M059J (cell line): ENCODE results near the gene LAMA3. TPM values are rescaled to one million over a fixed set of nuclear protein-coding genes. Genes with fewer than 3 reads are reported as not detected.

Experiments used
- DNase-seq: peaks from one replicate; pipeline ENCODE4 v3.0.0-alpha.2; 2012; ENCODE audit warnings: low read depth
- total RNA-seq: library from RNA; depleted of rRNA; stranded (reverse); fragments of >200 nt; shearing (Covaris generic); gene quantifications from 2 replicates; pipeline ENCODE4 v1.2.3, GENCODE V29; 2014

The LAMA3 gene
- total RNA-seq, 1 experiment from 2014 or later, result 1.8 TPM

- DNase-seq, result no peak
Observed at GRCh38 chr18:23669804-23670405, 19.3 kb upstream of the LAMA3 start.

DNA sequence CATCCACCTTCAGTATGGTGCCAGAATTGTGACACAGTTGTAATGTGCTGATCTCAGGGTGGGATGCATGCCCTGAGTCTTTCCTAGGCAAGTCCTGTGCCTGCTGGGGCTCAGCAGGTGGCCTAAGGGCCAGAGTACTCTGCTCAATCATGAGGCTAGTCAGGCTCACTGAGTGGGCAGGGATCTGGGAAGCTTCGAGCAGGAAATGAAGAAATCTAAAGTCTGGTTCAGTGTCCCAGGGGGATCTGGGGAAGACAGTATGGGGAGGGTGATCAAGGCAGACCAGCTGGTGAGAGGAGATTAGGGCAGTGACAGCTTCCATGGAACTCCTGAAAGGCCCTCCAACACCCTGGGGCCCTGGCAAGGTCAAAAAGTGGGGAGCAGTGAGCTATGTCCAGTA is 17.7 kb upstream of the LAMA3 start:
- no peak for DNase-seq

GRCh38 chr18:23673725-23674124 is 15.5 kb upstream of the LAMA3 start:
- DNase-seq, result no peak

GRCh38 chr18:23675236-23675635 is 14.0 kb upstream of the LAMA3 start:
- no peak for DNase-seq

DNA sequence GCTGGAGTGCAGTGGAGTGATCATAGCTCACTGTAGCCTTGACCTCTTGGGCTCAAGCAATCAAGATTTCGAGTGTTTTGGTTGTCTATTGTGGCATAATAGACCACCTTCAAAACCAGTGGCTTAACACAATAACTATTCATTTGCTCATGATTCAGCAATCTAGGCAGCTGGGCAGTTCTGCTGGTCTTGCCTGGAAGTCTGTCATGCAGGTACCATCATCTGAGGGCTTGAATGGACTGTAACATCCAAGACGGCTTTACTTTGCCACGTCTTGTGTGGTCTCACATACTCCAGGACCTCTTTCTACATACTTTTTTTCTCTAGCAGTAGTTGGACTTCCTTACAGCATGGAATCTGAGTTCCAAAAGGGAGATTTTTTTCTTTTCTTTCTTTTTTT is 13.4 kb upstream of the LAMA3 start:
- DNase-seq, result no peak

- no peak for DNase-seq
Observed at GRCh38 chr18:23682045-23682444, 7.2 kb upstream of the LAMA3 start.

DNA sequence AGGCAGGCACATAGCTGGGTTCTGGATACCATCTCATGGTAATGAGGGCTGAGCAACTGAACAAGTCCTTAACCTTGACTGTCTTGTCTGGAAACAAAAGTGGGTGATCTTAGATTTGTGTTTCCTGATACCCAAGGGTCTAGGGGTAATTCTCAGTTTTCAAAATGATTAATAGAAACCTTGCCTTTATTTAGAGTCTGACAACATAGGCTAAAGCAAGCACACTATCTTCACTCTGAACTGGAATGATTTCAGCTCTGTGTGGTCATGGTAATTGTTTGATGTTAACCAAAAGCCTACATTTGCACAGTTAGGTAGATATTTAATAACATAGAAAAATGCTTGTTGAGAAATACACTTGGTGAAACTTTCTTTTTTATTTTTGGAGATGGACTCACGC is 6.8 kb upstream of the LAMA3 start:
- DNase-seq, result no peak

- no peak for DNase-seq
Observed at GRCh38 chr18:23683155-23683554, 6.1 kb upstream of the LAMA3 start.

DNA sequence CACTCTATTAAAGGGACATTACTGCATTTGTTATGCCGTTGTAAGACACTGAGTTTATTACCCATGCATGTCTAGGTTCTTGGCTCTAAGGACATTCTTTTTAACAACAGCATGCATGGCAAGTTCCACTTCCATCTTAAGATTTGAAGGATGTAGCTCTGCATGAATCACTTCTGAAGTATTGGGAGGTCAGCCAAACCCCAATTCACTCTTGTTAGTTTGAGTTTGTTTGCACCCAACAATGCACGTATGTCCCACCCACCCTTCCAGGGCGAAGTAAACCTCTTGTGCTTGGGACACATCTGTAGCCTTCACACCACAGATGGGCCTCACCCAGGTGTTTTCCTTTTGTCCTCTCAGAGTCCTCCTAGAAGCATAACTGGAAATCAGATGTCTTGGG is 5.6 kb upstream of the LAMA3 start:
- DNase-seq, result peak; percentile 82

DNA sequence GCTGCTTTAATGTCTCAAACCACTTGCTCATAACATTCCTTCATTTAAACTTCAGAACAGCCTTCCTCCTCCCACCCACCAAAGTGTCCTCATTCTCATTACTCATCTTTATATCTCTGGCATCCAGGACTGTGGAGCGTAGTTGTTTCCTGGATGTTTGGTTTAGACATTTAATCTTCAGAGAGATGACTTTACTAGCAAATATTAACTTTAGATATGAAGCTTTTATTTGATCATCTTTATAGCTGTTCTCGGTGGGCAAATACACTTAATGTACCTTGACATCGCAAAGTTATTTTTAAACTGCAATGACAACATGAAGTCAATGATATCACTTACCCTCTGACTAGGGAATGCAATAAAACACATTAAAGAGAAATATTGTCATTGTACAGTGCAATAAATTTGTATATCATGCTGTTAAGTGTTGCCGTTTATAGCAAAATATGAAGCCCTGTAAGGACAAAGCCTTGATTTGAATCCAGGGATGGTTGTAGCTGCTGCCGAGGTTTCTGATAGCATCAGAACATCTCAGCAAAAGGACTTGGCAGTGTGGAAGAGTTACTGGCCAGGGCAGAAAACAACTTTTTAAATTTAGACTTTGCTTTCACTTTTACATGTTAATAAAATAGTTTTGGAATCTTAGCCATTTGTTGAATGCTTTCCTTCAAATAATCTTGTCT is 4.6 kb upstream of the LAMA3 start:
- DNase-seq, result peak; percentile 64

- no peak for DNase-seq
Observed at GRCh38 chr18:23688528-23688927, 725 bp upstream of the LAMA3 start.

DNA sequence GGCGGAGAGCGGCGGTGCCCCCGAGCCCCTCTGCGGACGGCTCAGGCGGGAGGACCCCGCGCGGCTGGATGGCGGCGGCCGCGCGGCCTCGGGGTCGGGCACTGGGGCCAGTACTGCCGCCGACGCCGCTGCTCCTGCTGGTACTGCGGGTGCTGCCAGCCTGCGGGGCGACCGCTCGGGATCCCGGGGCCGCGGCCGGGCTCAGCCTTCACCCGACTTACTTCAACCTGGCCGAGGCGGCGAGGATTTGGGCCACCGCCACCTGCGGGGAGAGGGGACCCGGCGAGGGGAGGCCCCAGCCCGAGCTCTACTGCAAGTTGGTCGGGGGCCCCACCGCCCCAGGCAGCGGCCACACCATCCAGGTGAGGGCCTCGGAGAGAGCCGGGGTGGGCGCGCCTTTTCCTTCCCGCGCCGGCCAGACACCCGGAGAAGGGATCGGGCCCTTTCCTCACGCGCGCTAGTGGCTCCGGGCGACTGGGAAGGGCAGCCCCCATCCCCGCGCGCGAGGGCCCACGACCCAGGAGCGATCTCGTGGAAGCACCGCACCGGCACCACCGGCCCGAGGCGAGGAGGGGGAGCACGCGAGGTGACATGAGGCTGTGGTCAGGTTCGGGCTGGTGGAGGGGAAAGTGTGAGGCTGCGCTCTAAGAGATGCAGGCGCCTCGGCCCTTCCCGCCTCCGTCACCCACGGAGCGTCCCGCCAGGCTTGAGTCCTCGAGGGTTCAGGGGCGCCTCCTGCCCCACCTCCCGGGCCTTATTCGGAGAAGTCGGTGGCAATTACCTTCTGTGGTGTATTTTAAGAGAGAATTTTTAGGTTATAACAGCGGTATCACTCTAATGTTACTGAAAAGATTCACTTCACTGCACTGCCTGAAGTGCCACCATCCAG is 607 bp downstream of the LAMA3 start:
- DNase-seq, result no peak

GRCh38 chr18:23690505-23691068 is 1.3 kb downstream of the LAMA3 start:
- no peak for DNase-seq

DNA sequence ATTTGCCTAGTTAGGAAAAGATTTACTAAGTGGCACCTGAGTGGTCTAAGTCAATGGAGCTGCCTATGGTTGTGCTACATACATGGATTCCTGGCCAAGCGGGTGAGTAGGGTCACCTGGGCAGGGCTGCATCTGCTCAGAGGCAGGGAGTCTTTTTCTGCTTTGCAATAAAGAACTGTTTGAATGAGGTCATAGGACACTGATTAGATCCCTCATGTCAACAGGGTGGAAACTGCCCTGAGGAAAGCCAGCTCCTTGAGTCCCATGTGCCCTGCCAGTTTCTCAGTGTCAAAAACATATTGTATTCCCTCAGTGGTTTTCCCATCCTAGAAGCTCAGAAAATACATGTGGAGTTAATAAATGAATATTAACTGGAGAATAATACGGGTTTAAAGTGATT is 4.6 kb downstream of the LAMA3 start:
- DNase-seq, result peak; percentile 25

DNA sequence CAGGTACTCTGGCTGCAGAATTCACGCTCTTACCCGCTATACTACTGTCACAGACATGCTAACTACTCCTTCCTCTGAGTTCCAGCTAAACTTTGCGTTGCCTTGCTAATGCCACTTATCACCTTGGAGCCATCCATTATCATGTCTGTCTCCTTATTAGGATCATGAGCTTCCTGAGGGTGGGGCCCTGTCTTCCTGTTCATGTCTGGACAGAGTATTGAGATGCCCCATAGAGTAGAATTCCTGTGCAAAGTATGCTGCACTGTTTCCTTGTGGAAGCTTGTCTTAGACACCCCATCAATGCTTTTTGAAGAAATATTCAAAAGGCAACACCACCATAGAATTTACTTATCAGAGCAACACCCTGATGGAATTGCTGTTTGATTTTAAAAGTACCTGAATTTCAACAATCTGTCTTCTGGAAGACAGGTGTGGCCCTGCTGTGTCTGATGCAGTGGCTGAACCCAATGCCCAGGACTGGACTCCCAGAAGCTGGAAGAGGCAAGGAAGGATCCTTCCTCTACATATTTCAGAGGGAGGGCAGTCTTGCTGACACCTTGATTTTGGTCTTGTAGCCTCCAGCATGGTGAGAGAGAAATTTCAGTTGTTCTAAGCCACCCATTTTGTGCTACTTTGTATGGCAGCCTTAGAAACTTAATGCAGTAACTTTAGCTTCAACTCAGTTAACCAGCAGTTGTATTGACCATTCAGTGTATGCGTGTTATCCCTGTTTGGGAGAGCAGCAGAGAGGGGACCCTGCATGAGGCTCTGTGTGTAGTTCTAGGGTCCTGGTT is 5.6 kb downstream of the LAMA3 start:
- no peak for DNase-seq

GRCh38 chr18:23701017-23701416 is 11.8 kb downstream of the LAMA3 start:
- no peak for DNase-seq

- DNase-seq, result no peak
Observed at GRCh38 chr18:23701544-23702064, 12.4 kb downstream of the LAMA3 start.

- no peak for DNase-seq
Observed at GRCh38 chr18:23702606-23703005, 13.4 kb downstream of the LAMA3 start.

GRCh38 chr18:23703057-23703986 is 14.1 kb downstream of the LAMA3 start:
- peak; percentile 78 for DNase-seq

GRCh38 chr18:23703987-23704384 is 14.7 kb downstream of the LAMA3 start:
- no peak for DNase-seq
